SIG-M5 treated with dmso at 0.1 percent for 504 hours (cell line): ENCODE results near the gene TP53I13.

Experiments used
- DNase-seq: peaks from one replicate; lab custom pipeline; 2025; ENCODE audit not compliant: unreplicated experiment; lab: John Stamatoyannopoulos, UW

The TP53I13 gene

GRCh38 chr17:29592850-29593551 lies 24.5 kb downstream of the TP53I13 start, which contains the start of gene ANKRD13B:
Gene ANKRD13B, plus strand, starts transcription at chr17:29593132. Its CDS starts 490 bp downstream, at chr17:29593622.
- DNase-seq, result peak; percentile 39

GRCh38 chr17:29593591-29594518 lies 25.4 kb downstream of the TP53I13 start:
- DNase-seq, result peak; percentile 32

GRCh38 chr17:29594519-29595090 lies 26.1 kb downstream of the TP53I13 start:
- DNase-seq, result no peak

- no peak for DNase-seq
These were observed 26.8 kb downstream of the TP53I13 start for GRCh38 chr17:29595107-29595942.

GRCh38 chr17:29595943-29596774 lies 27.7 kb downstream of the TP53I13 start:
- no peak for DNase-seq

GRCh38 chr17:29596811-29597210 lies 28.3 kb downstream of the TP53I13 start:
- no peak for DNase-seq

GRCh38 chr17:29597361-29598172 lies 29.1 kb downstream of the TP53I13 start:
- DNase-seq, result no peak

GRCh38 chr17:29603109-29603674 lies 34.7 kb downstream of the TP53I13 start:
- no peak for DNase-seq

GRCh38 chr17:29607557-29608195 lies 39.2 kb downstream of the TP53I13 start:
- no peak for DNase-seq

- no peak for DNase-seq
These were observed 40.5 kb downstream of the TP53I13 start for GRCh38 chr17:29608986-29609385.

- no peak for DNase-seq
These were observed 41.9 kb downstream of the TP53I13 start for GRCh38 chr17:29610395-29610794.

GRCh38 chr17:29611351-29612093 lies 43.0 kb downstream of the TP53I13 start:
- DNase-seq, result no peak

- no peak for DNase-seq
These were observed 43.5 kb downstream of the TP53I13 start for GRCh38 chr17:29612094-29612403.

- no peak for DNase-seq
These were observed 44.1 kb downstream of the TP53I13 start for GRCh38 chr17:29612404-29613280.

GRCh38 chr17:29613352-29613837 lies 44.9 kb downstream of the TP53I13 start:
- peak; percentile 45 for DNase-seq

- no peak for DNase-seq
These were observed 45.4 kb downstream of the TP53I13 start for GRCh38 chr17:29613856-29614255.
